HCT116 (cell line): ENCODE measurements around the gene PRKX. TPM values are rescaled to one million over a fixed set of nuclear protein-coding genes. Genes with fewer than 3 reads are reported as not detected.

Experiments
- ATAC-seq: fragments of 200-7000 bp; cut with Tn5 transposase; 2 replicates; pipeline ENCODE4 v1.9.1; 2020; ENCODE audit warnings: mild to moderate bottlenecking, moderate library complexity
- BruUV-seq: library from RNA; stranded (reverse); fragments of 400-500 nt; replicated peaks from 2 replicates; lab custom pipeline; 2021; lab: Mats Ljungman, UMichigan
- CTCF ChIA-PET: fragments of 300-600 bp; sonication (Branson Sonifier 250); formaldehyde crosslinking; loops from one replicate; lab custom pipeline; 2021; ENCODE audit warnings: antibody characterized with exemption; lab: Charles Lee
- POLR2A ChIA-PET: fragments of 300-600, 350-600 bp; sonication (Branson Sonifier 250); formaldehyde crosslinking; loops from one replicate; lab custom pipeline; 2021; ENCODE audit warnings: antibody characterized with exemption; lab: Charles Lee
- RAD21 ChIA-PET, 2 experiments: fragments of 300-600 bp; sonication (Branson Sonifier 250); formaldehyde crosslinking; loops; one replicate each; lab custom pipeline; 2023; ENCODE audit warnings: low total read pairs in 2 of 2; ENCODE audit not compliant: uncharacterized antibody in 2 of 2, unreplicated experiment in 2 of 2, low non-redundant PET in 1 of 2; lab: Charles Lee
- DNase-seq: peaks from one replicate; pipeline ENCODE4 v3.0.0-alpha.2; 2010; ENCODE audit warnings: low read depth, low spot score
- H2AFZ ChIP-seq: fragments of 200-600 bp; shearing (Covaris generic), sonication (generic); 2 replicates; pipeline ENCODE4 v1.6.1; 2017; ENCODE audit warnings: low read depth, mixed run types, mixed read lengths, antibody characterized with exemption, low read length; ENCODE audit not compliant: poor library complexity, severe bottlenecking
- H3K27ac ChIP-seq: 2 replicates; pipeline ENCODE4 v1.5.1; 2012; ENCODE audit warnings: low read depth, low read length
- H3K27me3 ChIP-seq: fragments of 200-600 bp; sonication (generic); 2 replicates; pipeline ENCODE4 v1.6.1; 2016; ENCODE audit warnings: mixed run types, low read length, mixed read lengths; ENCODE audit not compliant: insufficient read depth
- H3K36me3 ChIP-seq, 2 experiments: fragments of 200-500 bp in 1 of 2; fragments of 200-600 bp in 1 of 2; sonication (Bioruptor generic) in 1 of 2; sonication (generic) in 1 of 2; 2 replicates each; pipeline versions ENCODE4 v1.5.1 to v1.6.1; 2014 to 2016; ENCODE audit warnings: low read length in 2 of 2, inconsistent platforms in 1 of 2, mixed read lengths in 1 of 2, mixed run types in 1 of 2; ENCODE audit not compliant: insufficient read depth in 2 of 2, control insufficient read depth in 1 of 2
- H3K4me1 ChIP-seq, 2 experiments: fragments of 200-600 bp in 1 of 2; sonication (generic) in 1 of 2; 2 replicates each; pipeline versions ENCODE4 v1.5.1 to v1.6.1; 2012 to 2017; ENCODE audit warnings: low read length in 2 of 2, inconsistent platforms in 1 of 2, mild to moderate bottlenecking in 1 of 2, mixed read lengths in 1 of 2, mixed run types in 1 of 2, moderate library complexity in 1 of 2; ENCODE audit not compliant: insufficient read depth in 2 of 2, control insufficient read depth in 1 of 2
- H3K4me2 ChIP-seq: fragments of 200-600 bp; sonication (generic); 2 replicates; pipeline ENCODE4 v1.6.1; 2017; ENCODE audit warnings: mixed run types, low read length, mixed read lengths
- H3K4me3 ChIP-seq, 2 experiments: fragments of 200-600 bp in 1 of 2; sonication (generic) in 1 of 2; replicated peaks in 1 of 2; 2 replicates each; pipeline ENCODE4 v1.5.1; 2011 to 2016; ENCODE audit warnings: low read length in 2 of 2, control low read depth in 1 of 2, low read depth in 1 of 2, mild to moderate bottlenecking in 1 of 2, mixed read lengths in 1 of 2, mixed run types in 1 of 2
- H3K79me2 ChIP-seq: fragments of 200-600 bp; sonication (generic); 2 replicates; pipeline ENCODE4 v1.6.1; 2017; ENCODE audit warnings: mild to moderate bottlenecking, mixed run types, low read length, moderate library complexity, mixed read lengths; ENCODE audit not compliant: insufficient read depth
- H3K9ac ChIP-seq: fragments of 200-600 bp; sonication (generic); 2 replicates; pipeline ENCODE4 v1.6.1; 2016; ENCODE audit warnings: low read length, mixed read lengths
- H3K9me2 ChIP-seq: fragments of 200-600 bp; sonication (generic), shearing (Covaris generic); 2 replicates; pipeline ENCODE4 v1.6.1; 2017; ENCODE audit warnings: mixed run types, mild to moderate bottlenecking, moderate library complexity; ENCODE audit not compliant: insufficient read depth
- H3K9me3 ChIP-seq, 2 experiments: fragments of 200-500 bp in 1 of 2; fragments of 200-600 bp in 1 of 2; sonication (Bioruptor generic) in 1 of 2; sonication (generic) in 1 of 2; 2 replicates each; pipeline ENCODE4 v1.6.1; 2014 to 2017; ENCODE audit warnings: low read length in 2 of 2, mixed read lengths in 2 of 2, inconsistent platforms in 1 of 2, low read depth in 1 of 2, mild to moderate bottlenecking in 1 of 2, mixed run types in 1 of 2, moderate library complexity in 1 of 2; ENCODE audit not compliant: control insufficient read depth in 1 of 2, insufficient read depth in 1 of 2
- H4K20me1 ChIP-seq: fragments of 200-600 bp; sonication (generic), shearing (Covaris generic); 2 replicates; pipeline ENCODE4 v1.6.1; 2017; ENCODE audit warnings: mixed run types, mild to moderate bottlenecking, moderate library complexity; ENCODE audit not compliant: insufficient read depth
- ATF3 ChIP-seq: IDR thresholded peaks from 2 replicates; pipeline ENCODE4 v1.6.1; 2012
- CBX3 ChIP-seq: IDR thresholded peaks from 2 replicates; pipeline ENCODE4 v1.6.1; 2012; ENCODE audit warnings: low read depth
- CTCF ChIP-seq, 3 experiments: fragments of 200-600 bp in 1 of 3; sonication (generic) in 1 of 3; IDR thresholded peaks in 2 of 3; conservative IDR thresholded peaks in 1 of 3; 2 replicates each; pipeline ENCODE4 v1.5.1; 2012 to 2017; ENCODE audit warnings: low read depth in 2 of 3, low read length in 2 of 3, antibody characterized with exemption in 1 of 3, borderline replicate concordance in 1 of 3, control low read depth in 1 of 3, mild to moderate bottlenecking in 1 of 3, mixed read lengths in 1 of 3, mixed run types in 1 of 3, moderate library complexity in 1 of 3; ENCODE audit not compliant: insufficient read depth in 1 of 3
- ELF1 ChIP-seq: IDR thresholded peaks from 2 replicates; pipeline ENCODE4 v1.6.1; 2012; ENCODE audit warnings: low read depth, borderline replicate concordance
- EZH2 ChIP-seq: fragments of 200-600 bp; sonication (generic); IDR thresholded peaks from 2 replicates; pipeline ENCODE4 v1.6.1; 2017; ENCODE audit warnings: antibody characterized with exemption, mixed run types
- EZH2phosphoT487 ChIP-seq: fragments of 200-600 bp; IDR thresholded peaks from 2 replicates; pipeline ENCODE4 v1.6.1; 2018; ENCODE audit warnings: antibody characterized with exemption, borderline replicate concordance
- FOSL1 ChIP-seq: IDR thresholded peaks from 2 replicates; pipeline ENCODE4 v1.6.1; 2012; ENCODE audit warnings: low read depth
- JUND ChIP-seq: IDR thresholded peaks from 2 replicates; pipeline ENCODE4 v1.6.1; 2012
- MAX ChIP-seq: IDR thresholded peaks from 2 replicates; pipeline ENCODE4 v1.6.1; 2012
- POLR2AphosphoS5 ChIP-seq: IDR thresholded peaks from 2 replicates; pipeline ENCODE4 v1.6.1; 2011; ENCODE audit warnings: mild to moderate bottlenecking, low read depth, low read length, moderate library complexity
- REST ChIP-seq: IDR thresholded peaks from 2 replicates; pipeline ENCODE4 v1.6.1; 2012; ENCODE audit warnings: low read depth
- SP1 ChIP-seq: IDR thresholded peaks from 2 replicates; pipeline ENCODE4 v1.6.1; 2012; ENCODE audit warnings: low read depth
- TCF7L2 ChIP-seq: IDR thresholded peaks from 2 replicates; pipeline ENCODE4 v1.7.0; 2011; ENCODE audit warnings: borderline replicate concordance, inconsistent platforms; ENCODE audit not compliant: insufficient read depth, insufficient read length; ENCODE audit errors: extremely low read depth
- ZNF274 ChIP-seq: fragments of 200-500 bp; sonication (Bioruptor generic); IDR thresholded peaks from 2 replicates; pipeline ENCODE4 v1.6.1; 2014; ENCODE audit warnings: mild to moderate bottlenecking, low read depth, low read length, inconsistent platforms
- intact Hi-C: fragments of 100-400 bp; cut with micrococcal nuclease; formaldehyde crosslinking; loops from 2 replicates; pipeline ENCODE4 v1.10.0; 2022
- total RNA-seq: library from RNA; stranded (reverse); gene quantifications from one replicate; pipeline ENCODE4 v1.2.1, GENCODE V29; 2021; ENCODE audit not compliant: unreplicated experiment

Gene PRKX
- total RNA-seq, 1 experiment from 2014 or later, result 26.7 TPM

GRCh38 chrX:3598709-3599108, 114.7 kb downstream of the PRKX start:
- DNase-seq, result no peak
- no TSS peak for BruUV-seq
- TF ChIP-seq CBX3 (no peak), ATF3 (no peak), EZH2phosphoT487 (no peak), FOSL1 (no peak), CTCF (IDR thresholded peaks at IDR 0.05 in 2 of 3, conservative IDR thresholded peaks at IDR 0.05 in 1 of 3; ENCODE audit: borderline replicate concordance in 1 of 3, insufficient read depth in 1 of 3, low read depth in 2 of 3, low read length in 2 of 3) (no peak), EZH2 (no peak), TCF7L2 (no peak), POLR2AphosphoS5 (no peak), JUND (no peak), ZNF274 (no peak), ELF1 (no peak), REST (no peak), SP1 (no peak), MAX (no peak)
- TF ChIP-seq, all 23 proteins: peak for 0
- ATAC-seq, result no peak
- intact Hi-C loops, result no loop called here
- RAD21 ChIA-PET, result no interaction called here
- Histone ChIP-seq H3K79me2 (no peaks in the 10 kb centered on the region), H3K9me3 (no peaks in the 10 kb centered on the region), H3K4me2 (no peak overlapping the region), H3K36me3 (no peaks in the 10 kb centered on the region), H3K9me2 (no peaks in the 10 kb centered on the region), H2AFZ (no peak overlapping the region), H3K4me1 (no peaks in the 10 kb centered on the region), H3K4me3 (no peak overlapping the region), H4K20me1 (no peaks in the 10 kb centered on the region), H3K9ac (no peak overlapping the region), H3K27ac (no peak overlapping the region), H3K27me3 (no peaks in the 10 kb centered on the region)
- POLR2A ChIA-PET, result no interaction called here
- CTCF ChIA-PET, result no interaction called here
